Fibroblast of pulmonary artery (primary cell): ENCODE results near the gene UAP1.

Source experiments
- DNase-seq: peaks from one replicate; pipeline ENCODE4 v3.0.0-alpha.2; 2010; ENCODE audit warnings: low read depth
- H3K4me3 ChIP-seq: replicated peaks from 2 replicates; pipeline ENCODE4 v1.5.1; 2011; ENCODE audit warnings: low read depth, mild to moderate bottlenecking, control low read depth, low read length, moderate library complexity
- TF ChIP-seq, protein P1 (sequence below): IDR thresholded peaks from 2 replicates; pipeline ENCODE4 v1.5.1; 2011; ENCODE audit warnings: mild to moderate bottlenecking, control low read depth, low read length, inconsistent platforms; ENCODE audit errors: missing control alignments

UAP1 gene

DNA sequence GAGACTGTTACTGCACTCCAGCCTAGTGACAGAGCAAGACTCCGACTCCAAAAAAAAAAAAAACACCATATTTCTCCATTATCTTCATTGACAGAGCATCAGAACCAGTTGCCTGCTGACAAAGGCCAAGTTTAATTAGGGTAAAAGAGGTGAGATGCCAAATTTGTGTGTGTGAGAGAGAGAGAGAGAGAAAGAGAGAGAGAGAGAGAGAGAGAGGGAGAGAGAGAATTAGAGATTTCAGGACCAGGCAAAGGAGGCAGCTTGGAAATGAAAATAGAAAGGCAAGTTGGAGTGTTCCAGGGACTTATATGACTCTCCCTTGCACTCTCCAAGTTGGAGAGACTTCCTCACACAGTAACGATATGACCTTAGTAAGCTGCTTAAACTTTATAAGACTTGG lies 24.3 kb upstream of the UAP1 start:
- DNase-seq: no peak
- no peak overlapping the region for H3K4me3 ChIP-seq
- TF ChIP-seq, protein P1, sequence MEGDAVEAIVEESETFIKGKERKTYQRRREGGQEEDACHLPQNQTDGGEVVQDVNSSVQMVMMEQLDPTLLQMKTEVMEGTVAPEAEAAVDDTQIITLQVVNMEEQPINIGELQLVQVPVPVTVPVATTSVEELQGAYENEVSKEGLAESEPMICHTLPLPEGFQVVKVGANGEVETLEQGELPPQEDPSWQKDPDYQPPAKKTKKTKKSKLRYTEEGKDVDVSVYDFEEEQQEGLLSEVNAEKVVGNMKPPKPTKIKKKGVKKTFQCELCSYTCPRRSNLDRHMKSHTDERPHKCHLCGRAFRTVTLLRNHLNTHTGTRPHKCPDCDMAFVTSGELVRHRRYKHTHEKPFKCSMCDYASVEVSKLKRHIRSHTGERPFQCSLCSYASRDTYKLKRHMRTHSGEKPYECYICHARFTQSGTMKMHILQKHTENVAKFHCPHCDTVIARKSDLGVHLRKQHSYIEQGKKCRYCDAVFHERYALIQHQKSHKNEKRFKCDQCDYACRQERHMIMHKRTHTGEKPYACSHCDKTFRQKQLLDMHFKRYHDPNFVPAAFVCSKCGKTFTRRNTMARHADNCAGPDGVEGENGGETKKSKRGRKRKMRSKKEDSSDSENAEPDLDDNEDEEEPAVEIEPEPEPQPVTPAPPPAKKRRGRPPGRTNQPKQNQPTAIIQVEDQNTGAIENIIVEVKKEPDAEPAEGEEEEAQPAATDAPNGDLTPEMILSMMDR: no peak

DNA sequence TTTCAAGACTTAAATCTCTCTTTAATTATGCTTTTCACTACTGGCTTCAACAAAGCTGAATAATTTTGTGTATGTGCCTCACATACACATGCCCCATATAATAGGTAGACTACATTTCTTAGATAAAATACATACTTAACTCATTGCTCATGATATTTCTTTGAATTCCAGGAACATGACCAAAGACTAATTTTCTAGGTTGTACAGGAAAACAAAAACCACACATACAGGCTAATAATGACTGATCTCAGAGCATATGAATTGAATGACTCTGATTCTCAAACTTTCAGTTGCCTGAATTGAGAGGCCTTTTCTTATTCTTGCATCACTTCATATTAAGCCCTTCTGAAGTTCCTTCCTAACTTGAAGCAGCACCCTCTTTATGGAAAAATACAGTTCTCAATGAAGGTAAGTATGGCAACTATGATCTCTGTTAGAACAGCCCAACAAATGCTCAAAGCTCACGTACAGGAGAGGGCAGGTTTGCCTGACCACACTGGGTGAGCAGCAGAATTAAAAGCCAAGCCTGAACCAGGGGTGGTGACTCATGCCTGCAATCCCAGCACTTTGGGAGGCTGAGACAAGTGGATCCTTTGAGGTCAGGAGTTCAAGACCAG lies 22.6 kb upstream of the UAP1 start:
- peak; percentile 88 for DNase-seq
- TF ChIP-seq, protein P1: no peak
- H3K4me3 ChIP-seq: no peak overlapping the region

DNA sequence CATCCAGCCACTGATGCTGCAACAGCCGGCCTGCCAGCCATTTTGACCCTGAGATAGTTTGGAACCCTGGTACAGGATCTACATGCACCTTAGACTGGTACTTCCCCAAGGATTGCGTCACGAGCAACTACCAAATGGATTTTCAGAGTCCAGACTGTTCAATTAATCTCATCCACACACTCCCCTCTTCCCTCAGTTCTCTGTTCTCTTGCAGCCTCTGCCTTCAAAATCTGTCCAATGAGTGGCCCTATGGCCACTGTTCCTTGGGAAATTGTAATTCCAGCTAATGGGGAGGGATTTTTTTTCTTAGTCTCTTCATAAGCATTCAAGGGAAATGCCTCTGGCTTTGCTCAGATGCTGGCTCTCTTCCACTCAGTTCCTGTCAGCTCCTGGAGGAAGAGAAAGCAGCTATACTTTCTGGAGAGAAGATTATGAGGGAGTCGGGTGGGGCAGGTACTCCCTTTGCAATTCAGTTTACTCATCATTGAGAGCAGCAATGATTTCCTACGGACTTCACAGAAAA lies 19.8 kb upstream of the UAP1 start:
- DNase-seq: peak; percentile 97
- H3K4me3 ChIP-seq: no peak overlapping the region
- TF ChIP-seq, protein P1: no peak

DNA sequence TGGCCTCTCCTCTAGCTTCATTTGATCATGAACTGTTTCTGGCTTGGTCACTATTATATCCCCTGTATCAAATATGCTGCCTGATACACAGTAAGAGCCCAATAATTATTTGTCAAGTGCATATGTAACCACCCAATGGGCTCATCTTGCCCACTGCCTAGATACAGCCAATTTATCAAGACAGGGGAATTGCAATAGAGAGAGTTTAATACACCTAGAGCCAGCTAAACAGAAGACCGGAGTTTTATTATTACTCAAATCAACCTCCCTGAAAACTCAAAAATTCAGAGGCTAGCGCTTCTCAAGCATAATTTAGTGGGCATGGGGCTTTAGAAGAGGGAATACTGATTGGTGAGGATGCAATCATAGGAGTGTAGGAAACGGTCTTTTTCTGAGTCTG lies 18.3 kb upstream of the UAP1 start:
- H3K4me3 ChIP-seq: no peak overlapping the region
- DNase-seq: no peak
- TF ChIP-seq, protein P1: no peak

DNA sequence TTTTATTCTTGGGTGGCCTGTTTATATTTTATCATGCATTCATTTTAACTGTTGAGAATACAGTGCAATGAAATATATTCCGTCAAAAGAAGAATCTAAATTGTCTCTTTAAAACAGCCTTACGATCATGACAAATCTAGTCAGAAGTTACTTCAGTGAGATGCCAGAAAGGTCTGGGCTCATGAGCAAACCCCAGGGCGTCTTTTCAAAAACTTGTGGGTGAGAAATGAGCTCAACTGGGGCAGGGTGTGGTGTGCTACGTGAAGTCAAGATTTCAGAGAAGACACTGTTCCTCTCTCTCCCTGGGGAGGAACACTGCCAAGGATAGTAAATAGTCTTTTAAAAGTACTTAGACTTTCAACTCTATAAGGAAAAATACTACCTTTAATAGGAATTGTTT lies 13.4 kb upstream of the UAP1 start:
- no peak overlapping the region for H3K4me3 ChIP-seq
- DNase-seq: no peak
- TF ChIP-seq, protein P1: no peak

DNA sequence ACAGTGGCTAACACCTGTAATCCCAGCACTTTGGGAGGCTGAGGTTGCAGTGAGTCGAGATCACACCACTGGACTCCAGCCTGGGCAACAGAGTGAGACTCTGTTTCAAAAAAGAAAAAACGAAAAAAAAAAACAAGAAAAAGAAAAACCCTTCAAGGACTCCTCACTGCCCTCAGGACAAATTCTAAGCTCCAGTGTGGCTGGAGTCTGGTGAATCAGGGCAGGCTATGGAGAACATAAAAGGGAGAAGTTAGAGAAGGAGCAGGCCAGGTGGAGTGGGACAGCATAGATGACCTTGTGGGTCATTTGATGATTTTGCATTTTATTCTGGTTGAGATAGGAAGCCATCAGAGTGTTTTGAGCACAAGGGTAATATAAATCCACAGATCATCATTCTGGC lies 12.5 kb upstream of the UAP1 start:
- H3K4me3 ChIP-seq: no peak overlapping the region
- DNase-seq: no peak
- TF ChIP-seq, protein P1: no peak

DNA sequence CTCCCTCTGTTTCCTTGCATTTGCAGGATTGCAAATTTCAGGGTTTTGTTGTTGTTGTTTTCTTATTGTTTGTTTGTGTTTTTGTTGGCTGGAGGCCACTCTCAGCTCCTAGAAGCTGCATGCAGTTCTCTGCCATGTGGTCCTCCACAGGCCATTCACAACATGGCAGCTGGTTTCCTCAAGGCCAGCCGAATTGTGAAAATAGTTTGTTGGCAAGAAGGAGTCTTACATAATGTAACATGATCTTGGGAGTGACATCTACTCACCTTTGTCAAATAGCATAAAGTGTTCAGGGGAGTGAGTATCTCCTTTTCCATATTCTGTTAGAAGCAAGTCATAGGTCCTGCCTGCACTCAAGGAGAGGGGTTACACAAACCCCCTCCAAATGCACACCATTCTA lies 10.6 kb upstream of the UAP1 start:
- H3K4me3 ChIP-seq: no peak overlapping the region

More for the DNA sequence above, 10.6 kb upstream of the UAP1 start:
- DNase-seq: no peak
- TF ChIP-seq, protein P1: no peak
